ENCODE measurements around the gene CASP3.

- TF ChIP-seq CTCF (IDR thresholded peaks at IDR 0.05) (no peak), POLR2A (IDR thresholded peaks at IDR 0.05) (no peak)
Observed at GRCh38 chr4:184695178-184695896, 46.1 kb upstream of the CASP3 start.
